Lower leg skin (tissue), 3 donors: ENCODE results near the gene DNAJC17.

Experiments
- CTCF ChIP-seq, 3 donors: fragments of 450-650 bp; IDR thresholded peaks; one replicate each; pipeline ENCODE4 v1.5.1; 2016; ENCODE audit warnings: antibody characterized with exemption in 3 of 3, mild to moderate bottlenecking in 3 of 3, moderate library complexity in 2 of 3
- POLR2A ChIP-seq, 2 donors: fragments of 450-650 bp; IDR thresholded peaks; one replicate each; pipeline ENCODE4 v1.6.1; 2016 to 2017; ENCODE audit warnings: antibody characterized with exemption in 2 of 2, mild to moderate bottlenecking in 1 of 2, moderate library complexity in 1 of 2

DNA sequence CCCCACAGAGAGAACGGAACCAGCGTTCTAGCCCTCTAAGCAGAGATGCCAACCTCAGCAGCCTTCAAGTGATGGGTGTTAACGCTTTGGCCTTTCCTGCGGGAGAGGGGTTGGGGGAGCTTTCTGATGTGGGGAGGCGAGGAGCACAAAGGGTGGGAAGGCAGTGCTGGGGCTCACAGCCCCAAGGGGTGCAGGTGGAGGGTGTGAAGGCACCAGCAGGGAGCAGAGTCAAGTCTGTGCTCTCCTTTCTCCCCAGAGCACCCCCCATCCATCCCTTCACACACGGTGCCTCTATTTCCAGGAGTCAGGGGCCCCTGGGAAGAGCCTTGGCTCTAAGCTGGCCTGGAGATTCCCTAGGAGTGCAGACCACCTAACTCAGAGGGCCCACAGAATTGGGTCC is 33.4 kb downstream of the DNAJC17 start:
- TF ChIP-seq CTCF (IDR thresholded peaks at IDR 0.05) (no peak), POLR2A (IDR thresholded peaks at IDR 0.05) (no peak)
